GM23338 (cell line): Measurements from ENCODE around the gene LILRA1. TPM values are rescaled to one million over a fixed set of nuclear protein-coding genes. Genes with fewer than 3 reads are reported as not detected.

Experiments
- ATAC-seq: fragments of 200-7000 bp; cut with Tn5 transposase; 3 replicates; pipeline ENCODE4 v1.9.1; 2020
- DNase-seq: peaks from one replicate; pipeline ENCODE4 v3.0.0-alpha.2; 2015; ENCODE audit warnings: low spot score
- H2AFZ ChIP-seq: fragments of 200-600 bp; sonication (generic); 2 replicates; pipeline ENCODE4 v1.8.0; 2016; ENCODE audit warnings: antibody characterized with exemption, mild to moderate bottlenecking, moderate library complexity
- H3F3A ChIP-seq: fragments of 200-600 bp; sonication (generic); replicated peaks from 2 replicates; pipeline ENCODE4 v1.8.0; 2017; ENCODE audit warnings: antibody characterized with exemption, mixed run types, low read depth
- H3K27ac ChIP-seq: fragments of 200-600 bp; sonication (generic); 2 replicates; pipeline ENCODE4 v1.6.1; 2016; ENCODE audit warnings: low read depth
- H3K27me3 ChIP-seq: fragments of 200-600 bp; sonication (generic); 2 replicates; pipeline ENCODE4 v1.8.0; 2016; ENCODE audit warnings: mild to moderate bottlenecking, mixed run types, moderate library complexity; ENCODE audit not compliant: insufficient read depth
- H3K36me3 ChIP-seq: fragments of 200-600 bp; sonication (generic); 2 replicates; pipeline ENCODE4 v1.8.0; 2016; ENCODE audit warnings: mild to moderate bottlenecking; ENCODE audit not compliant: insufficient read depth
- H3K4me1 ChIP-seq: fragments of 200-600 bp; sonication (generic); 2 replicates; pipeline ENCODE4 v1.8.0; 2016; ENCODE audit warnings: mild to moderate bottlenecking, moderate library complexity; ENCODE audit not compliant: insufficient read depth
- H3K4me2 ChIP-seq: fragments of 200-600 bp; sonication (generic); 2 replicates; pipeline ENCODE4 v1.7.1; 2017; ENCODE audit warnings: mixed run types
- H3K4me3 ChIP-seq: fragments of 200-600 bp; sonication (generic); 2 replicates; pipeline ENCODE4 v1.6.1; 2016; ENCODE audit warnings: mixed run types
- H3K79me2 ChIP-seq: fragments of 200-600 bp; sonication (generic); replicated peaks from 2 replicates; pipeline ENCODE4 v1.8.0; 2017; ENCODE audit warnings: mild to moderate bottlenecking; ENCODE audit not compliant: insufficient read depth
- H3K9me2 ChIP-seq: fragments of 200-600 bp; sonication (generic); 2 replicates; pipeline ENCODE4 v1.8.0; 2017; ENCODE audit not compliant: insufficient read depth
- H4K20me1 ChIP-seq: fragments of 200-600 bp; sonication (generic); replicated peaks from 2 replicates; pipeline ENCODE4 v1.8.0; 2017; ENCODE audit warnings: mild to moderate bottlenecking; ENCODE audit not compliant: insufficient read depth
- H3K27ac Mint-ChIP-seq: 2 replicates; pipeline ENCODE4 v1.8.0; 2020; ENCODE audit warnings: inconsistent platforms, mild to moderate bottlenecking, moderate library complexity, mixed read lengths
- H3K27me3 Mint-ChIP-seq: 3 replicates; pipeline ENCODE4 v1.8.0; 2022; ENCODE audit warnings: low read depth, mild to moderate bottlenecking, moderate library complexity, mixed read lengths, inconsistent platforms; ENCODE audit not compliant: insufficient read depth, poor library complexity
- H3K36me3 Mint-ChIP-seq: 3 replicates; pipeline ENCODE4 v1.8.0; 2021; ENCODE audit warnings: low read depth, mild to moderate bottlenecking, inconsistent platforms, moderate library complexity, mixed read lengths
- H3K4me1 Mint-ChIP-seq: 3 replicates; pipeline ENCODE4 v1.8.0; 2020; ENCODE audit warnings: mild to moderate bottlenecking, inconsistent platforms, mixed read lengths
- H3K4me3 Mint-ChIP-seq: 3 replicates; pipeline ENCODE4 v1.8.0; 2021; ENCODE audit warnings: moderate library complexity, mild to moderate bottlenecking, inconsistent platforms, mixed read lengths
- H3K9me3 Mint-ChIP-seq: 3 replicates; pipeline ENCODE4 v1.8.0; 2020; ENCODE audit warnings: moderate library complexity, mild to moderate bottlenecking, inconsistent platforms, mixed read lengths
- CREB1 ChIP-seq: fragments of 250-450 bp; sonication (Bioruptor Pico); IDR thresholded peaks from 2 replicates; pipeline ENCODE4 v1.5.0; 2020; ENCODE audit warnings: low read depth, mild to moderate bottlenecking, moderate library complexity
- ETS1 ChIP-seq: IDR thresholded peaks from 2 replicates; pipeline ENCODE4 v1.6.1; 2016; ENCODE audit warnings: antibody characterized with exemption
- EZH2 ChIP-seq: fragments of 200-600 bp; sonication (generic); IDR thresholded peaks from one replicate; pipeline ENCODE4 v1.8.0; 2017; ENCODE audit warnings: antibody characterized with exemption, mild to moderate bottlenecking, low read depth; ENCODE audit not compliant: unreplicated experiment
- EZH2phosphoT487 ChIP-seq: fragments of 200-600 bp; sonication (generic); IDR thresholded peaks from one replicate; pipeline ENCODE4 v1.8.1; 2018; ENCODE audit warnings: antibody characterized with exemption; ENCODE audit not compliant: unreplicated experiment
- JUNB ChIP-seq: IDR thresholded peaks from one replicate; pipeline ENCODE4 v1.6.1; 2016; ENCODE audit warnings: antibody characterized with exemption; ENCODE audit not compliant: unreplicated experiment
- NANOG ChIP-seq: IDR thresholded peaks from 2 replicates; pipeline ENCODE4 v1.6.1; 2016; ENCODE audit warnings: antibody characterized with exemption, borderline replicate concordance
- POLR2AphosphoS5 ChIP-seq: IDR thresholded peaks from 2 replicates; pipeline ENCODE4 v1.6.1; 2016; ENCODE audit warnings: antibody characterized with exemption, low read depth
- STAT1 ChIP-seq: IDR thresholded peaks from one replicate; pipeline ENCODE4 v1.6.1; 2016; ENCODE audit warnings: antibody characterized with exemption; ENCODE audit not compliant: unreplicated experiment
- ZNF114 ChIP-seq: fragments of 250-450 bp; sonication (Bioruptor Pico); IDR thresholded peaks from 2 replicates; pipeline ENCODE4 v1.5.0; 2020; ENCODE audit warnings: mild to moderate bottlenecking, moderate library complexity
- ZNF331 ChIP-seq: fragments of 250-450 bp; sonication (Bioruptor Pico); IDR thresholded peaks from 2 replicates; pipeline ENCODE4 v1.5.0; 2020; ENCODE audit warnings: low read depth, mild to moderate bottlenecking, moderate library complexity
- polyA plus RNA-seq: library from polyadenylated mRNA; unstranded; fragments of >200 nt; fragmentation: Nextera tagmentation; extraction: Ambion mirVana; gene quantifications from 2 replicates; pipeline ENCODE4 v1.2.1, GENCODE V29; 2016
- total RNA-seq: library from RNA; depleted of rRNA; stranded (reverse); fragments of >200 nt; shearing (Covaris generic); gene quantifications from 2 replicates; pipeline ENCODE4 v1.2.3, GENCODE V29; 2014
- TF ChIP-seq, protein P1 (sequence below), 2 experiments: fragments of 200-600 bp in 1 of 2; sonication (generic) in 1 of 2; conservative IDR thresholded peaks; 2 replicates each; pipeline versions ENCODE4 v1.5.1 to v1.6.1; 2016 to 2017; ENCODE audit warnings: antibody characterized with exemption in 2 of 2, low read depth in 2 of 2, mild to moderate bottlenecking in 2 of 2, moderate library complexity in 1 of 2
- TF ChIP-seq, protein P2 (sequence below): IDR thresholded peaks from one replicate; pipeline ENCODE4 v1.6.1; 2018; ENCODE audit warnings: antibody characterized with exemption; ENCODE audit not compliant: unreplicated experiment
- TF ChIP-seq, protein P3 (sequence below): fragments of 250-450 bp; sonication (Bioruptor Pico); IDR thresholded peaks from 2 replicates; pipeline ENCODE4 v1.5.0; 2020; ENCODE audit warnings: mild to moderate bottlenecking, moderate library complexity

Gene LILRA1
- total and polyA plus RNA-seq, 2 experiments from 2014 or later = not detected

DNA sequence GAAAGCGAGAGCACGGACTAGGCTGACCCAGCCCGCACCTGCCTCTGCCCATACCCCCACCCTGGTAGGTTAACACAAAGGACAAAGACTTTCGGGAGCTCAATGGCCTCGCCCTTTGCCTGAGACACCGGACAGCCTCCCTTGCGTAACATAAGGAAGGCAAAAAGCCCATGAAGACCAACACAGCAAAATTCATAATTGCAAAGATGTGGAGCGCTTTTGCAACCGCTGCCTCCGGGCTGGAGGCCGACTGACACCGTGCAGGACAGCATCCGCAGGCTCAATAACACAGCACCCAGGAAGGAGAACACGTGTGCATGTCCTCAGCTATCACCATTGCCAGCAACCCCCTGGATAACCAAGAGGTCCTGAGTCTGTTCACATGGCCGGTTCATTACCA, 15.4 kb downstream of the LILRA1 start:
- H2AFZ ChIP-seq = no peak overlapping the region
- DNase-seq = no peak
- no peaks in the 10 kb centered on the region for H3F3A ChIP-seq
- no peaks in the 10 kb centered on the region for H3K79me2 ChIP-seq
- Mint-ChIP-seq H3K4me1 (no peaks in the 10 kb centered on the region), H3K4me3 (no peak overlapping the region), H3K27me3 (peaks cover 2% of the 10 kb centered on the region), H3K9me3 (peaks cover 98% of the 10 kb centered on the region), H3K36me3 (peaks cover 29% of the 10 kb centered on the region), H3K27ac (no peak overlapping the region)
- no peak overlapping the region for H3K27ac ChIP-seq
- H4K20me1 ChIP-seq = no peaks in the 10 kb centered on the region
- ATAC-seq = no peak
- H3K9me2 ChIP-seq = no peaks in the 10 kb centered on the region
- H3K27me3 ChIP-seq = no peaks in the 10 kb centered on the region
- no peak overlapping the region for H3K4me2 ChIP-seq
- H3K4me3 ChIP-seq = no peak overlapping the region
- TF ChIP-seq, protein P1, sequence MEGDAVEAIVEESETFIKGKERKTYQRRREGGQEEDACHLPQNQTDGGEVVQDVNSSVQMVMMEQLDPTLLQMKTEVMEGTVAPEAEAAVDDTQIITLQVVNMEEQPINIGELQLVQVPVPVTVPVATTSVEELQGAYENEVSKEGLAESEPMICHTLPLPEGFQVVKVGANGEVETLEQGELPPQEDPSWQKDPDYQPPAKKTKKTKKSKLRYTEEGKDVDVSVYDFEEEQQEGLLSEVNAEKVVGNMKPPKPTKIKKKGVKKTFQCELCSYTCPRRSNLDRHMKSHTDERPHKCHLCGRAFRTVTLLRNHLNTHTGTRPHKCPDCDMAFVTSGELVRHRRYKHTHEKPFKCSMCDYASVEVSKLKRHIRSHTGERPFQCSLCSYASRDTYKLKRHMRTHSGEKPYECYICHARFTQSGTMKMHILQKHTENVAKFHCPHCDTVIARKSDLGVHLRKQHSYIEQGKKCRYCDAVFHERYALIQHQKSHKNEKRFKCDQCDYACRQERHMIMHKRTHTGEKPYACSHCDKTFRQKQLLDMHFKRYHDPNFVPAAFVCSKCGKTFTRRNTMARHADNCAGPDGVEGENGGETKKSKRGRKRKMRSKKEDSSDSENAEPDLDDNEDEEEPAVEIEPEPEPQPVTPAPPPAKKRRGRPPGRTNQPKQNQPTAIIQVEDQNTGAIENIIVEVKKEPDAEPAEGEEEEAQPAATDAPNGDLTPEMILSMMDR (conservative IDR thresholded peaks at IDR 0.05; ENCODE audit: low read depth in 2 of 2) = no peak
- TF ChIP-seq CREB1 (CRISPR knock-in tag) (no peak), EZH2phosphoT487 (no peak), POLR2AphosphoS5 (no peak), JUNB (no peak), NANOG (no peak), STAT1 (no peak), EZH2 (no peak), ZNF114 (CRISPR knock-in tag) (no peak), ETS1 (no peak), ZNF331 (no peak)
- TF ChIP-seq, protein P2, sequence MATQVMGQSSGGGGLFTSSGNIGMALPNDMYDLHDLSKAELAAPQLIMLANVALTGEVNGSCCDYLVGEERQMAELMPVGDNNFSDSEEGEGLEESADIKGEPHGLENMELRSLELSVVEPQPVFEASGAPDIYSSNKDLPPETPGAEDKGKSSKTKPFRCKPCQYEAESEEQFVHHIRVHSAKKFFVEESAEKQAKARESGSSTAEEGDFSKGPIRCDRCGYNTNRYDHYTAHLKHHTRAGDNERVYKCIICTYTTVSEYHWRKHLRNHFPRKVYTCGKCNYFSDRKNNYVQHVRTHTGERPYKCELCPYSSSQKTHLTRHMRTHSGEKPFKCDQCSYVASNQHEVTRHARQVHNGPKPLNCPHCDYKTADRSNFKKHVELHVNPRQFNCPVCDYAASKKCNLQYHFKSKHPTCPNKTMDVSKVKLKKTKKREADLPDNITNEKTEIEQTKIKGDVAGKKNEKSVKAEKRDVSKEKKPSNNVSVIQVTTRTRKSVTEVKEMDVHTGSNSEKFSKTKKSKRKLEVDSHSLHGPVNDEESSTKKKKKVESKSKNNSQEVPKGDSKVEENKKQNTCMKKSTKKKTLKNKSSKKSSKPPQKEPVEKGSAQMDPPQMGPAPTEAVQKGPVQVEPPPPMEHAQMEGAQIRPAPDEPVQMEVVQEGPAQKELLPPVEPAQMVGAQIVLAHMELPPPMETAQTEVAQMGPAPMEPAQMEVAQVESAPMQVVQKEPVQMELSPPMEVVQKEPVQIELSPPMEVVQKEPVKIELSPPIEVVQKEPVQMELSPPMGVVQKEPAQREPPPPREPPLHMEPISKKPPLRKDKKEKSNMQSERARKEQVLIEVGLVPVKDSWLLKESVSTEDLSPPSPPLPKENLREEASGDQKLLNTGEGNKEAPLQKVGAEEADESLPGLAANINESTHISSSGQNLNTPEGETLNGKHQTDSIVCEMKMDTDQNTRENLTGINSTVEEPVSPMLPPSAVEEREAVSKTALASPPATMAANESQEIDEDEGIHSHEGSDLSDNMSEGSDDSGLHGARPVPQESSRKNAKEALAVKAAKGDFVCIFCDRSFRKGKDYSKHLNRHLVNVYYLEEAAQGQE = no peak
- TF ChIP-seq, protein P3, sequence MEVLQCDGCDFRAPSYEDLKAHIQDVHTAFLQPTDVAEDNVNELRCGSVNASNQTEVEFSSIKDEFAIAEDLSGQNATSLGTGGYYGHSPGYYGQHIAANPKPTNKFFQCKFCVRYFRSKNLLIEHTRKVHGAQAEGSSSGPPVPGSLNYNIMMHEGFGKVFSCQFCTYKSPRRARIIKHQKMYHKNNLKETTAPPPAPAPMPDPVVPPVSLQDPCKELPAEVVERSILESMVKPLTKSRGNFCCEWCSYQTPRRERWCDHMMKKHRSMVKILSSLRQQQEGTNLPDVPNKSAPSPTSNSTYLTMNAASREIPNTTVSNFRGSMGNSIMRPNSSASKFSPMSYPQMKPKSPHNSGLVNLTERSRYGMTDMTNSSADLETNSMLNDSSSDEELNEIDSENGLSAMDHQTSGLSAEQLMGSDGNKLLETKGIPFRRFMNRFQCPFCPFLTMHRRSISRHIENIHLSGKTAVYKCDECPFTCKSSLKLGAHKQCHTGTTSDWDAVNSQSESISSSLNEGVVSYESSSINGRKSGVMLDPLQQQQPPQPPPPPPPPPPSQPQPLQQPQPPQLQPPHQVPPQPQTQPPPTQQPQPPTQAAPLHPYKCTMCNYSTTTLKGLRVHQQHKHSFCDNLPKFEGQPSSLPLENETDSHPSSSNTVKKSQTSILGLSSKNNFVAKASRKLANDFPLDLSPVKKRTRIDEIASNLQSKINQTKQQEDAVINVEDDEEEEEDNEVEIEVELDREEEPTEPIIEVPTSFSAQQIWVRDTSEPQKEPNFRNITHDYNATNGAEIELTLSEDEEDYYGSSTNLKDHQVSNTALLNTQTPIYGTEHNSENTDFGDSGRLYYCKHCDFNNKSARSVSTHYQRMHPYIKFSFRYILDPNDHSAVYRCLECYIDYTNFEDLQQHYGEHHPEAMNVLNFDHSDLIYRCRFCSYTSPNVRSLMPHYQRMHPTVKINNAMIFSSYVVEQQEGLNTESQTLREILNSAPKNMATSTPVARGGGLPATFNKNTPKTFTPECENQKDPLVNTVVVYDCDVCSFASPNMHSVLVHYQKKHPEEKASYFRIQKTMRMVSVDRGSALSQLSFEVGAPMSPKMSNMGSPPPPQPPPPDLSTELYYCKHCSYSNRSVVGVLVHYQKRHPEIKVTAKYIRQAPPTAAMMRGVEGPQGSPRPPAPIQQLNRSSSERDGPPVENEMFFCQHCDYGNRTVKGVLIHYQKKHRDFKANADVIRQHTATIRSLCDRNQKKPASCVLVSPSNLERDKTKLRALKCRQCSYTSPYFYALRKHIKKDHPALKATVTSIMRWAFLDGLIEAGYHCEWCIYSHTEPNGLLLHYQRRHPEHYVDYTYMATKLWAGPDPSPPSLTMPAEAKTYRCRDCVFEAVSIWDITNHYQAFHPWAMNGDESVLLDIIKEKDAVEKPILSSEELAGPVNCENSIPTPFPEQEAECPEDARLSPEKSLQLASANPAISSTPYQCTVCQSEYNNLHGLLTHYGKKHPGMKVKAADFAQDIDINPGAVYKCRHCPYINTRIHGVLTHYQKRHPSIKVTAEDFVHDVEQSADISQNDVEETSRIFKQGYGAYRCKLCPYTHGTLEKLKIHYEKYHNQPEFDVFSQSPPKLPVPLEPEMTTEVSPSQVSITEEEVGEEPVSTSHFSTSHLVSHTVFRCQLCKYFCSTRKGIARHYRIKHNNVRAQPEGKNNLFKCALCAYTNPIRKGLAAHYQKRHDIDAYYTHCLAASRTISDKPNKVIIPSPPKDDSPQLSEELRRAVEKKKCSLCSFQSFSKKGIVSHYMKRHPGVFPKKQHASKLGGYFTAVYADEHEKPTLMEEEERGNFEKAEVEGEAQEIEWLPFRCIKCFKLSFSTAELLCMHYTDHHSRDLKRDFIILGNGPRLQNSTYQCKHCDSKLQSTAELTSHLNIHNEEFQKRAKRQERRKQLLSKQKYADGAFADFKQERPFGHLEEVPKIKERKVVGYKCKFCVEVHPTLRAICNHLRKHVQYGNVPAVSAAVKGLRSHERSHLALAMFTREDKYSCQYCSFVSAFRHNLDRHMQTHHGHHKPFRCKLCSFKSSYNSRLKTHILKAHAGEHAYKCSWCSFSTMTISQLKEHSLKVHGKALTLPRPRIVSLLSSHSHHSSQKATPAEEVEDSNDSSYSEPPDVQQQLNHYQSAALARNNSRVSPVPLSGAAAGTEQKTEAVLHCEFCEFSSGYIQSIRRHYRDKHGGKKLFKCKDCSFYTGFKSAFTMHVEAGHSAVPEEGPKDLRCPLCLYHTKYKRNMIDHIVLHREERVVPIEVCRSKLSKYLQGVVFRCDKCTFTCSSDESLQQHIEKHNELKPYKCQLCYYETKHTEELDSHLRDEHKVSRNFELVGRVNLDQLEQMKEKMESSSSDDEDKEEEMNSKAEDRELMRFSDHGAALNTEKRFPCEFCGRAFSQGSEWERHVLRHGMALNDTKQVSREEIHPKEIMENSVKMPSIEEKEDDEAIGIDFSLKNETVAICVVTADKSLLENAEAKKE (CRISPR knock-in tag) = no peak
- no peaks in the 10 kb centered on the region for H3K4me1 ChIP-seq
- H3K36me3 ChIP-seq = peaks cover 7% of the 10 kb centered on the region
